Mammary epithelial cell (primary cell): ENCODE measurements around the gene COL25A1.

Experiments used
- CTCF ChIP-seq, 2 donors: IDR thresholded peaks in 1 of 2; conservative IDR thresholded peaks in 1 of 2; 2 replicates each; pipeline ENCODE4 v1.5.1; 2011 to 2012; ENCODE audit warnings: inconsistent platforms in 2 of 2, low read length in 2 of 2, mild to moderate bottlenecking in 2 of 2, control low read depth in 1 of 2, low read depth in 1 of 2; ENCODE audit not compliant: insufficient read depth in 1 of 2; ENCODE audit errors: extremely low read depth in 1 of 2
- EZH2 ChIP-seq: IDR thresholded peaks from 2 replicates; pipeline ENCODE4 v1.6.1; 2012; ENCODE audit warnings: low read length, inconsistent platforms, borderline replicate concordance

- no peak for TF ChIP-seq CTCF (conservative IDR thresholded peaks at IDR 0.05 in 1 of 2, IDR thresholded peaks at IDR 0.05 in 1 of 2; ENCODE audit: extremely low read depth in 1 of 2, insufficient read depth in 1 of 2, low read depth in 1 of 2, low read length in 2 of 2)
- TF ChIP-seq EZH2 = no peak
These were observed 18.8 kb upstream of the COL25A1 start for GRCh38 chr4:109321232-109321631.
